H1 (cell line): ENCODE measurements around the gene CYYR1. TPM values are rescaled to one million over a fixed set of nuclear protein-coding genes. Genes with fewer than 3 reads are reported as not detected.

Experiments
- CTCF ChIA-PET: fragments of 300-600 bp; sonication (Branson Sonifier 250); formaldehyde crosslinking; loops from one replicate; lab custom pipeline; 2021; ENCODE audit not compliant: partially characterized antibody; lab: Charles Lee
- POLR2A ChIA-PET: fragments of 300-600 bp; sonication (Branson Sonifier 250); formaldehyde crosslinking; loops from one replicate; lab custom pipeline; 2021; ENCODE audit warnings: inconsistent platforms; ENCODE audit not compliant: partially characterized antibody; lab: Charles Lee
- DNase-seq, 2 experiments: peaks; one replicate each; pipeline versions ENCODE4 v3.0.0 to v3.0.0-alpha.2; 2010 to 2022; ENCODE audit warnings: low spot score in 2 of 2, low read depth in 1 of 2, mixed read lengths in 1 of 2
- FAIRE-seq: peaks from 2 replicates; lab custom pipeline; 2011; peaks lifted over from hg19 to GRCh38; lab: Jason Lieb, UNC
- H2AFZ ChIP-seq: 2 replicates; pipeline ENCODE4 v1.8.1; 2012; ENCODE audit warnings: low read length, inconsistent platforms
- H2AK5ac ChIP-seq: 2 replicates; pipeline ENCODE4 v1.6.1; 2013; ENCODE audit warnings: low read depth, low read length
- H2BK120ac ChIP-seq: replicated peaks from 2 replicates; pipeline ENCODE3; 2013; ENCODE audit warnings: low read depth, low read length, inconsistent platforms
- H2BK12ac ChIP-seq: 2 replicates; pipeline ENCODE4 v1.6.1; 2013; ENCODE audit warnings: low read depth, low read length
- H2BK15ac ChIP-seq: 2 replicates; pipeline ENCODE4 v1.6.1; 2013; ENCODE audit warnings: low read length
- H2BK20ac ChIP-seq: 2 replicates; pipeline ENCODE4 v1.6.1; 2013; ENCODE audit warnings: low read length
- H2BK5ac ChIP-seq: 2 replicates; pipeline ENCODE4 v1.6.1; 2013; ENCODE audit warnings: low read depth, low read length
- H3K14ac ChIP-seq: 2 replicates; pipeline ENCODE4 v1.6.1; 2013; ENCODE audit warnings: inconsistent platforms; ENCODE audit not compliant: insufficient read length
- H3K18ac ChIP-seq: 2 replicates; pipeline ENCODE4 v1.6.1; 2013; ENCODE audit warnings: low read length; ENCODE audit errors: extremely low read depth
- H3K23ac ChIP-seq: 2 replicates; pipeline ENCODE4 v1.6.1; 2013; ENCODE audit warnings: inconsistent platforms; ENCODE audit not compliant: insufficient read length
- H3K23me2 ChIP-seq: 2 replicates; pipeline ENCODE4 v1.6.1; 2013; ENCODE audit warnings: low read depth, low read length
- H3K27ac ChIP-seq: 2 replicates; pipeline ENCODE4 v1.6.1; 2011; ENCODE audit warnings: low read depth, low read length, inconsistent platforms
- H3K27me3 ChIP-seq, 4 experiments: replicated peaks in 1 of 4; 1 replicate in 1 of 4; 2 replicates in 3 of 4; pipeline versions ENCODE4 v1.6.1 to v1.8.1; 2011 to 2013; ENCODE audit warnings: low read length in 3 of 4, mild to moderate bottlenecking in 3 of 4, inconsistent platforms in 2 of 4, mixed read lengths in 2 of 4, moderate library complexity in 1 of 4; ENCODE audit not compliant: control insufficient read depth in 3 of 4, insufficient read depth in 3 of 4; ENCODE audit errors: extremely low read depth in 1 of 4
- H3K36me3 ChIP-seq, 4 experiments: 2 replicates each; pipeline versions ENCODE4 v1.6.1 to v1.8.1; 2011 to 2013; ENCODE audit warnings: mild to moderate bottlenecking in 4 of 4, low read length in 3 of 4, moderate library complexity in 2 of 4, control low read depth in 1 of 4, inconsistent platforms in 1 of 4; ENCODE audit not compliant: insufficient read depth in 4 of 4, control insufficient read depth in 2 of 4
- H3K4ac ChIP-seq: replicated peaks from 2 replicates; pipeline ENCODE3; 2013; ENCODE audit warnings: low read length, low read depth, mixed read lengths, inconsistent platforms; ENCODE audit not compliant: insufficient read length
- H3K4me1 ChIP-seq, 4 experiments: replicated peaks in 1 of 4; 1 replicate in 1 of 4; 2 replicates in 3 of 4; pipeline versions ENCODE4 v1.6.1 to v1.8.1; 2011 to 2013; ENCODE audit warnings: low read length in 3 of 4, inconsistent platforms in 2 of 4, mixed read lengths in 1 of 4; ENCODE audit not compliant: insufficient read depth in 4 of 4, control insufficient read depth in 3 of 4
- H3K4me2 ChIP-seq, 2 experiments: 2 replicates each; pipeline versions ENCODE4 v1.6.1 to v1.8.1; 2011 to 2013; ENCODE audit warnings: low read depth in 2 of 2, low read length in 2 of 2, control low read depth in 1 of 2, inconsistent platforms in 1 of 2, mild to moderate bottlenecking in 1 of 2; ENCODE audit not compliant: insufficient read depth in 1 of 2
- H3K4me3 ChIP-seq, 4 experiments: fragments of 200-600, 300-600 bp in 1 of 4; sonication (generic), shearing (Covaris generic), sonication (Bioruptor Twin) in 1 of 4; 2 replicates each; pipeline versions ENCODE4 v1.5.1 to v1.8.1; 2011 to 2016; ENCODE audit warnings: low read length in 4 of 4, low read depth in 3 of 4, control low read depth in 2 of 4, inconsistent platforms in 2 of 4, mild to moderate bottlenecking in 2 of 4, mixed read lengths in 1 of 4, moderate library complexity in 1 of 4; ENCODE audit not compliant: insufficient read depth in 2 of 4; ENCODE audit errors: extremely low read depth in 1 of 4
- H3K56ac ChIP-seq: replicated peaks from 2 replicates; pipeline ENCODE3; 2013; ENCODE audit warnings: low read depth, mild to moderate bottlenecking, mixed read lengths, low read length, inconsistent platforms; ENCODE audit not compliant: insufficient read length
- H3K79me1 ChIP-seq: 2 replicates; pipeline ENCODE4 v1.6.1; 2013; ENCODE audit warnings: low read depth, low read length, control low read depth
- H3K79me2 ChIP-seq, 2 experiments: 2 replicates each; pipeline versions ENCODE4 v1.6.1 to v1.8.1; 2012 to 2013; ENCODE audit warnings: low read length in 2 of 2, mild to moderate bottlenecking in 2 of 2, inconsistent platforms in 1 of 2; ENCODE audit not compliant: insufficient read depth in 2 of 2, control insufficient read depth in 1 of 2
- H3K9ac ChIP-seq, 4 experiments: replicated peaks in 1 of 4; 1 replicate in 1 of 4; 2 replicates in 3 of 4; pipeline versions ENCODE4 v1.6.1 to v1.8.1; 2011 to 2013; ENCODE audit warnings: low read depth in 3 of 4, low read length in 3 of 4, control low read depth in 2 of 4, mild to moderate bottlenecking in 2 of 4, moderate library complexity in 2 of 4, inconsistent platforms in 1 of 4; ENCODE audit errors: extremely low read depth in 1 of 4
- H3K9me3 ChIP-seq, 2 experiments: 2 replicates each; pipeline versions ENCODE4 v1.6.1 to v1.8.1; 2012 to 2013; ENCODE audit warnings: mild to moderate bottlenecking in 2 of 2, moderate library complexity in 2 of 2, control low read depth in 1 of 2, inconsistent platforms in 1 of 2, low read depth in 1 of 2, low read length in 1 of 2, mixed read lengths in 1 of 2; ENCODE audit not compliant: insufficient read depth in 2 of 2
- H4K20me1 ChIP-seq, 2 experiments: replicated peaks in 1 of 2; 2 replicates each; pipeline versions ENCODE3 to v1.8.1; 2011 to 2013; ENCODE audit warnings: inconsistent platforms in 2 of 2, low read length in 2 of 2, mild to moderate bottlenecking in 1 of 2; ENCODE audit not compliant: insufficient read depth in 2 of 2, control insufficient read depth in 1 of 2
- H4K5ac ChIP-seq: 2 replicates; pipeline ENCODE4 v1.6.1; 2013; ENCODE audit warnings: low read length, low read depth, mixed read lengths, inconsistent platforms; ENCODE audit not compliant: insufficient read length
- H4K8ac ChIP-seq: 2 replicates; pipeline ENCODE4 v1.8.0; 2013; ENCODE audit warnings: mild to moderate bottlenecking, moderate library complexity, low read length, inconsistent platforms; ENCODE audit not compliant: insufficient read depth; ENCODE audit errors: extremely low read depth
- H4K91ac ChIP-seq: replicated peaks from 2 replicates; pipeline ENCODE3; 2013; ENCODE audit warnings: low read length, mixed read lengths, inconsistent platforms; ENCODE audit not compliant: insufficient read length
- CHD1 ChIP-seq: IDR thresholded peaks from 2 replicates; pipeline ENCODE4 v1.6.1; 2012; ENCODE audit warnings: low read depth, low read length, improper control_type of control experiment
- CREB1 ChIP-seq: IDR thresholded peaks from 2 replicates; pipeline ENCODE4 v1.6.1; 2012; ENCODE audit warnings: inconsistent platforms
- KDM1A ChIP-seq: fragments of 200-600, 300-600 bp; sonication (generic); IDR thresholded peaks from 2 replicates; pipeline ENCODE4 v1.7.1; 2016; ENCODE audit warnings: mild to moderate bottlenecking, low read length, borderline replicate concordance
- KDM4A ChIP-seq: IDR thresholded peaks from one replicate; pipeline ENCODE4 v1.7.1; 2012; ENCODE audit warnings: low read depth, mild to moderate bottlenecking, moderate library complexity, low read length, inconsistent platforms; ENCODE audit not compliant: severe bottlenecking
- POLR2A ChIP-seq, 2 experiments: IDR thresholded peaks; 1 replicate in 1 of 2; 2 replicates in 1 of 2; pipeline ENCODE4 v1.6.1; 2011; ENCODE audit warnings: low read depth in 2 of 2, low read length in 2 of 2, mild to moderate bottlenecking in 2 of 2; ENCODE audit errors: control extremely low read depth in 1 of 2
- SP4 ChIP-seq: IDR thresholded peaks from 2 replicates; pipeline ENCODE4 v1.6.1; 2012; ENCODE audit warnings: low read length, inconsistent platforms
- SRF ChIP-seq: IDR thresholded peaks from 2 replicates; pipeline ENCODE4 v1.6.1; 2011; ENCODE audit warnings: mild to moderate bottlenecking, low read depth, low read length, moderate library complexity
- polyA plus RNA-seq, 7 experiments: library from polyadenylated mRNA; depleted of rRNA in 3 of 7; stranded (reverse) in 5 of 7; unstranded in 2 of 7; fragments of >200 nt in 5 of 7; fragments of 200-250 nt in 2 of 7; gene quantifications; 1 replicate in 5 of 7; 2 replicates in 1 of 7; 4 replicates in 1 of 7; pipeline versions ENCODE4 v1.2.1 to v1.2.3, GENCODE V29; 2011 to 2013; ENCODE audit warnings: missing spikeins in 2 of 7, mixed read lengths in 2 of 7
- total RNA-seq: library from RNA; stranded (reverse); fragmentation: NEBNext Ultra II Directional; extraction: Animal tissue kit (Norgen Biotek cat#: 25700); gene quantifications from 2 replicates; pipeline ENCODE4 v1.2.1, GENCODE V29; 2021
- TF ChIP-seq, protein P1 (sequence below): IDR thresholded peaks from 2 replicates; pipeline ENCODE4 v1.6.1; 2012; ENCODE audit warnings: low read length, inconsistent platforms

Gene CYYR1
- total and polyA plus RNA-seq, 2 of the 8 experiments (the other 6 are each of a cell fraction or from before 2014, with no cell fraction given): 12.2 to 37.9 TPM

DNA sequence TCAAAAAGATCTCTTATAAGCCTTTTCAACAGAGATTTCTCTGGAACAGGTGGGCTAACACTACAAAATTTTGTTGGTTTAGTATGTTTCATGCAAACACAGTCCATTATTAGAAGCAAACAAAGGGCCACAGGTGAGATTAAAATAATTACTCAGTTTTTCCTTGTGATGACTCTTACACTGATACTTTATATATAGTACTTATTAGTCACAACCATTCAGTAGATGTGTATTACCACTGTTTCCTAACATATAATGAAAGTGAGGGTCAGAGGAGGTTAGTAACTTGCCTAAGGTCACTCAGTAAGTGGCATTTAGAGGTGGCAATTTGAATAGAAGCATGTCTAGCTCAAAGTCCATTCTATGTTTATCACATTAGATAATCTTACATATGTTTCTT, 44.2 kb downstream of the CYYR1 start:
- TF ChIP-seq SRF (no peak), SP4 (no peak), KDM4A (no peak), CREB1 (no peak), CHD1 (no peak), KDM1A (no peak), POLR2A (IDR thresholded peaks at IDR 0.05; ENCODE audit: control extremely low read depth in 1 of 2, low read depth in 2 of 2, low read length in 2 of 2) (no peak)
- TF ChIP-seq, protein P1, sequence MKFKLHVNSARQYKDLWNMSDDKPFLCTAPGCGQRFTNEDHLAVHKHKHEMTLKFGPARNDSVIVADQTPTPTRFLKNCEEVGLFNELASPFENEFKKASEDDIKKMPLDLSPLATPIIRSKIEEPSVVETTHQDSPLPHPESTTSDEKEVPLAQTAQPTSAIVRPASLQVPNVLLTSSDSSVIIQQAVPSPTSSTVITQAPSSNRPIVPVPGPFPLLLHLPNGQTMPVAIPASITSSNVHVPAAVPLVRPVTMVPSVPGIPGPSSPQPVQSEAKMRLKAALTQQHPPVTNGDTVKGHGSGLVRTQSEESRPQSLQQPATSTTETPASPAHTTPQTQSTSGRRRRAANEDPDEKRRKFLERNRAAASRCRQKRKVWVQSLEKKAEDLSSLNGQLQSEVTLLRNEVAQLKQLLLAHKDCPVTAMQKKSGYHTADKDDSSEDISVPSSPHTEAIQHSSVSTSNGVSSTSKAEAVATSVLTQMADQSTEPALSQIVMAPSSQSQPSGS: no peak
- ChIA-PET POLR2A (no interaction called here), CTCF (no interaction called here)
- H2BK20ac ChIP-seq: no peak overlapping the region
- no peak overlapping the region for H3K27ac ChIP-seq
- no peaks in the 10 kb centered on the region for H3K27me3 ChIP-seq
- H3K4me3 ChIP-seq: no peak overlapping the region
- no peak overlapping the region for H2BK15ac ChIP-seq
- H4K20me1 ChIP-seq: no peaks in the 10 kb centered on the region
- H3K23ac ChIP-seq: no peak overlapping the region
- no peak overlapping the region for H2BK120ac ChIP-seq
- no peak overlapping the region for H3K56ac ChIP-seq
- no peak overlapping the region for H4K5ac ChIP-seq
- H3K14ac ChIP-seq: no peak overlapping the region
- no peak overlapping the region for H3K9ac ChIP-seq
- H3K4me1 ChIP-seq: no peaks in the 10 kb centered on the region; a peak in 1 of 7 replicates
- H3K4ac ChIP-seq: no peak overlapping the region
- H2BK5ac ChIP-seq: no peak overlapping the region
- H2BK12ac ChIP-seq: no peak overlapping the region
- no peak overlapping the region for H2AFZ ChIP-seq
- H3K18ac ChIP-seq: no peak overlapping the region
- no peak overlapping the region for H4K8ac ChIP-seq
- H3K79me2 ChIP-seq: no peaks in the 10 kb centered on the region
- DNase-seq (no peak), FAIRE-seq (no peak)
- H3K36me3 ChIP-seq: peaks cover 0 to 4% (median 0%) of the 10 kb centered on the region in 4 experiments; a peak in 1 of 8 replicates
- no peaks in the 10 kb centered on the region for H3K79me1 ChIP-seq
- no peaks in the 10 kb centered on the region; a peak in 1 of 4 replicates for H3K9me3 ChIP-seq
- H3K4me2 ChIP-seq: no peak overlapping the region
- no peak overlapping the region for H2AK5ac ChIP-seq
- no peak overlapping the region for H4K91ac ChIP-seq
- no peaks in the 10 kb centered on the region for H3K23me2 ChIP-seq
